Activated CD8-positive, alpha-beta memory T cell treated with anti-CD3 and anti-CD28 coated beads for 1 hour (primary cell): Measurements from ENCODE around the gene CENPU.
"Not testable (repeated sequence)": the region's sequence is repeated elsewhere in the genome, so short reads cannot be mapped to it uniquely, and the experiment has no call there.

Experiments
- DNase-seq, 2 donors: peaks; one replicate each; pipeline ENCODE4 v3.0.0-alpha.2; 2020; ENCODE audit warnings: low read depth in 1 of 2; ENCODE audit errors: extremely low read depth in 1 of 2

CENPU gene

GRCh38 chr4:184668511-184669114 lies 65.3 kb downstream of the CENPU start:
- no peak for DNase-seq

GRCh38 chr4:184668096-184668495 lies 65.8 kb downstream of the CENPU start:
- no peak for DNase-seq

GRCh38 chr4:184666670-184667069 lies 67.2 kb downstream of the CENPU start:
- no peak for DNase-seq

GRCh38 chr4:184664445-184665210 lies 69.3 kb downstream of the CENPU start:
- DNase-seq = no peak

- DNase-seq = no peak
These were observed 71.7 kb downstream of the CENPU start for GRCh38 chr4:184662236-184662635.

GRCh38 chr4:184660978-184661377 lies 72.9 kb downstream of the CENPU start:
- no peak for DNase-seq

GRCh38 chr4:184657820-184658219 lies 76.1 kb downstream of the CENPU start:
- DNase-seq = not testable (repeated sequence)

- no peak for DNase-seq
These were observed 76.8 kb downstream of the CENPU start for GRCh38 chr4:184657144-184657543.

- no peak for DNase-seq
These were observed 77.7 kb downstream of the CENPU start for GRCh38 chr4:184655889-184656869.

- DNase-seq = no peak
These were observed 80.2 kb downstream of the CENPU start for GRCh38 chr4:184653650-184654049.

GRCh38 chr4:184652681-184653080 lies 81.2 kb downstream of the CENPU start:
- DNase-seq = not testable (repeated sequence)

GRCh38 chr4:184651899-184652298 lies 82.0 kb downstream of the CENPU start:
- no peak for DNase-seq

GRCh38 chr4:184649971-184650855 lies 83.7 kb downstream of the CENPU start:
- DNase-seq = no peak

GRCh38 chr4:184649026-184649970 lies 84.6 kb downstream of the CENPU start, which contains the start of the genes CASP3 and PRIMPOL:
Gene CASP3 (minus strand): TSS chr4:184649447. CDS start chr4:184638453, 10,994 bp downstream.
Gene PRIMPOL (plus strand): TSS chr4:184649738. CDS start chr4:184657141, 7,403 bp downstream.
- DNase-seq = peak; percentile 86 to 95

GRCh38 chr4:184648313-184649025 lies 85.4 kb downstream of the CENPU start:
- DNase-seq = peak in 1 of 2 donors; percentile 19

- DNase-seq = no peak
These were observed 85.9 kb downstream of the CENPU start for GRCh38 chr4:184648054-184648312.

GRCh38 chr4:184647266-184648053 lies 86.4 kb downstream of the CENPU start:
- DNase-seq = no peak
